ENCODE results near the gene MXRA7. TPM values are rescaled to one million over a fixed set of nuclear protein-coding genes. Genes with fewer than 3 reads are reported as not detected.
A peak's percentile ranks its signal among the peaks of the same experiment; 100 is the strongest.

MXRA7 gene
- total RNA-seq, 2 experiments from 2014 or later, result 8.4 to 8.6 TPM

DNA sequence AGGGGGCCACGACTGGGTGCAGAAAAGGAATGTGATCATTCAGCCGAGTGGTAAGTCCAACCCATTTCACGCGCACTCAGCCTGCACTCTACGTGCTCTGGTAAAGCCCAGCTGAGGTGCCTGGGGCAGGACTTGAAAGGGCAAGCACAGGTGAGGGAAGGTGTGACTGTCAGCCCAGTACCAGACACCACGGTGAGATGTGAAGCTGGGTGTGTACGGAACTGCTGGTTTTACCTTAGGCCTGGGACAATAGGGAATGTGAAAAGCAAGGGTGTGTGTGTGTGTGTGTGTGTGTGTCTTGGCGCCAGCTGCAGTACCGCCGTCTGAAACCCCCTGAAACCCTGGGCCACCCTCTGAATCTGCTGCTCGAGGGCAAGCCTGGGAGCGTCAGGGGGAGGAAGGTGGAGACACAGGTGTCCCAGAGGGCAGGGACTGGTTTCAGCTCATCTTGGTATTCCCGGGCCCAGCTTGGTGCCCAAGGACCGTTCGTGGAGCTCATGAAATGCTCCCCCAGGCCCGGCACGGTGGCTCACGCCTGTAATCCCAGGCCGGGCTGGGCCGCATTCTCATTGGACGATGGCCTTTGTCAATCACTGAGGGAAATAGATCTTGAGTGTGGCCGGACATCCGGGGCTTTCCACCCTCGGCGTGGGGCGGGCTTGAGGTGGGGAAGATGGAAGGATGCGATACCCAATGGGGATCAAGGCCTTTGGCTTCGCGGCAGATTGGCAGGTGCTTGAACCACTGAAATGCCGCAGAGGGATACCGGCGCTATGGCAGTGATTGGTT lies 39.4 kb downstream of the MXRA7 start:
- TF ChIP-seq, protein P1, sequence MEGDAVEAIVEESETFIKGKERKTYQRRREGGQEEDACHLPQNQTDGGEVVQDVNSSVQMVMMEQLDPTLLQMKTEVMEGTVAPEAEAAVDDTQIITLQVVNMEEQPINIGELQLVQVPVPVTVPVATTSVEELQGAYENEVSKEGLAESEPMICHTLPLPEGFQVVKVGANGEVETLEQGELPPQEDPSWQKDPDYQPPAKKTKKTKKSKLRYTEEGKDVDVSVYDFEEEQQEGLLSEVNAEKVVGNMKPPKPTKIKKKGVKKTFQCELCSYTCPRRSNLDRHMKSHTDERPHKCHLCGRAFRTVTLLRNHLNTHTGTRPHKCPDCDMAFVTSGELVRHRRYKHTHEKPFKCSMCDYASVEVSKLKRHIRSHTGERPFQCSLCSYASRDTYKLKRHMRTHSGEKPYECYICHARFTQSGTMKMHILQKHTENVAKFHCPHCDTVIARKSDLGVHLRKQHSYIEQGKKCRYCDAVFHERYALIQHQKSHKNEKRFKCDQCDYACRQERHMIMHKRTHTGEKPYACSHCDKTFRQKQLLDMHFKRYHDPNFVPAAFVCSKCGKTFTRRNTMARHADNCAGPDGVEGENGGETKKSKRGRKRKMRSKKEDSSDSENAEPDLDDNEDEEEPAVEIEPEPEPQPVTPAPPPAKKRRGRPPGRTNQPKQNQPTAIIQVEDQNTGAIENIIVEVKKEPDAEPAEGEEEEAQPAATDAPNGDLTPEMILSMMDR (IDR thresholded peaks at IDR 0.05), result no peak
- peak overlapping the region; percentile 89 for H3K4me3 Mint-ChIP-seq
- peak overlapping the region; percentile 95 for H3K27ac Mint-ChIP-seq
- ATAC-seq, result peak; percentile 99
- peak; percentile 100 for DNase-seq
- H3K9me3 Mint-ChIP-seq, result peaks cover 2% of the 10 kb centered on the region
- POLR2A ChIA-PET, result interaction anchor here (0.6 to 1.8 kb wide), 11 partner anchors 10 to 124 kb away, joined by 3 to 9 read pairs (median 4); partner anchors contain the start of gene MFSD11
- no peaks in the 10 kb centered on the region for H3K27me3 Mint-ChIP-seq
- intact Hi-C loops (cut with micrococcal nuclease), result no loop called here
- peaks cover 32% of the 10 kb centered on the region for H3K4me1 Mint-ChIP-seq (ENCODE audit: low read depth)
- CTCF ChIA-PET, result interaction anchor here (1.0 to 2.6 kb wide), 8 partner anchors 7 to 149 kb away, joined by 3 to 23 read pairs (median 4); no protein-coding TSS in a partner anchor
- no peaks in the 10 kb centered on the region for H3K36me3 Mint-ChIP-seq (ENCODE audit: low read depth)

DNA sequence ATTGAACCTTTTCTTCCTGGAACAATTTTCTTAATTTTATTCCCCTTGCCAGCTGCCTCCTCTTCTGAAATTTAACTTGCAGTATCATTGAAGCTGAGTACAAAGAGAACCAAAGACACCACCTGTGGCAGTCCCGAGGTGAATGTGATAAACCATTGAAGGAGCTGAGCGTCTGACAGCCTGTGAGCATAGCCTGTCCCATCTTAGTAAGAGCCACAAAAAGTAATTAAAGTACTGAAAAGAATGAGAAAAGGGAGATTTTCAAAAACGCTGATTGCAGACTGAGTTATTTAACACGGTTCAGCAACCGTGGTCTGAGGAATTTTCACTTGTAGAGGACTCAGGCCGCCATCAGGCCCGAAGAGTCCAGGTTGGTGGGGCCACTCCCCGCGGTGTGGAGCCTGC lies 40.0 kb downstream of the MXRA7 start:
- no peak for DNase-seq
- Mint-ChIP-seq H3K27me3 (no peaks in the 10 kb centered on the region), H3K9me3 (peaks cover 2% of the 10 kb centered on the region), H3K36me3 (ENCODE audit: low read depth) (no peaks in the 10 kb centered on the region), H3K27ac (peak overlapping the region; percentile 95), H3K4me1 (ENCODE audit: low read depth) (peaks cover 32% of the 10 kb centered on the region), H3K4me3 (peak overlapping the region; percentile 89)
- POLR2A ChIA-PET, result interaction anchor here (0.9 to 1.8 kb wide), 5 partner anchors 14 to 112 kb away, joined by 3 to 9 read pairs (median 5); partner anchors contain the start of gene MFSD11
- CTCF ChIA-PET, result interaction anchor here (1.0 to 2.6 kb wide), 5 partner anchors 11 to 148 kb away, joined by 3 to 23 read pairs (median 6); no protein-coding TSS in a partner anchor
- TF ChIP-seq, protein P1 (IDR thresholded peaks at IDR 0.05), result no peak
- intact Hi-C loops (cut with micrococcal nuclease), result no loop called here
- no peak for ATAC-seq

DNA sequence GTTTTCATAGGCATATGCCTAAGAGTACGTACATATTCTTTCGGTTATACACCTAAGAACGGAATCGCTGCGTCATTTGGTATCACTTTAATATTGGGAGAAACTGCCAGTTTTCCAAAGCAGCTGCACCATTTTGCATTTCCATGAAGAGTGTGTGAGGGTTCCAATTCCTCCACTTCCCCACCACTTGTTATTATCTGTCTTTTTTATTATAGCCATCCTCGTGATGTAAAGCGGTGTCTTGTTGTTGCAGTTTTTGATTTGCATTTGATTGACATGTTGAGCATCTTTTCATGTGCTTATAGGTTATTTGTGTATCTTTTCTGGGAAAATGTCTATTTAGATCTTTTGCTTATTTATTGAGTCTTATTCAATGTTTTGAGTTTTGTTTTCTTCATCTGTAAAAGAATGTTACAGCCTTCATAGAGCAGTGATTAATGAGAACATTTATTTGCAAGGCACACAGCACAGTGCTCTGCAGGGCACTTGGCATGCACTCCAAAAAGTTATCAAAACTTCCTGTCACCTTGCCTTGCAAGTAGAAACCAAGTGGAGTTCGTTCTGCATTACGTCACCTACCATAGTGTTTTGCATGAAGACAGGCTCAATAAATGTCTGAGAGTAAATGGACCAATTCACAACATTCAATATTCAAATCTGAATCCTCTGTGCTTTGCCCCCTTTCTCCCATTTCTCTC lies 40.6 kb downstream of the MXRA7 start:
- ChIA-PET CTCF (interaction anchor here (0.6 to 2.6 kb wide), 5 partner anchors 11 to 147 kb away, joined by 3 to 23 read pairs (median 6); no protein-coding TSS in a partner anchor), POLR2A (interaction anchor here (0.6 to 1.6 kb wide), 2 partner anchors 14 to 318 kb away, joined by 3 to 4 read pairs; no protein-coding TSS in a partner anchor)
- Mint-ChIP-seq H3K9me3 (peaks cover 2% of the 10 kb centered on the region), H3K4me3 (peak overlapping the region; percentile 89), H3K27ac (peak overlapping the region; percentile 95), H3K36me3 (ENCODE audit: low read depth) (no peaks in the 10 kb centered on the region), H3K4me1 (ENCODE audit: low read depth) (peaks cover 32% of the 10 kb centered on the region), H3K27me3 (no peaks in the 10 kb centered on the region)
- ATAC-seq (no peak), DNase-seq (no peak)
- intact Hi-C loops (cut with micrococcal nuclease), result no loop called here
- TF ChIP-seq, protein P1 (IDR thresholded peaks at IDR 0.05), result no peak

DNA sequence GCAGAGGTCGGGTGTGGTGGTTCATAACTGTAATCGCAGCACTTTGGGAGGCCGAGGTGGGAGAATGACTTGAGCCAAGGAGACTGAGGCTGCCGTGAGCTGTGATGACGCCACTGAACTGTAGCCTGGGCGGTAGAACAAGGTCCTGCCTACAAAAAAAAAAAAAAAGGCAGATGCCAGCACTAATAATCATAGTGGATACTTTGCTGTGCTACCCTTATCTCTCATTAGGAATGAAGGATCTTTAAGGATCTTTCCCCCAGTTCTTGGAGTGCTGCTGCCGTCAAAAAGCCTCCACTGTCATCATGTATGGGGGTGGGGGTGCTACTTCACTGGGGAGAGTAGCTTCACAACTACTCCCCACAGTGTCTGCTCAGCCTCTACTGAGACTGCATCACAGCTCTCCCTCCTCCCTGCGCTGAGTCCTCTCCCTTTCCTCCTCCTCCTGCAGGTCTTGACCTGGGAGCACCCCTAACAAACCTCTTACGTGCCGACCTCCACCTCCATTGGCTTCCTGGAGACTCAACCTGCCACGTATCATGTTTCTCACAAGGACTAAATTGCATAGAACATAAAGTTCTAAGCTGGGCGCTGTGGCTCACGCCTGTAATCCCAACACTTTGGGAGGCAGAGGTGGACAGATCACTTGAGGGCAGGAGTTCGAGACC lies 42.8 kb downstream of the MXRA7 start:
- POLR2A ChIA-PET, result interaction anchor here (1.3 to 1.7 kb wide), 2 partner anchors 102 to 110 kb away, joined by 3 to 7 read pairs; no protein-coding TSS in a partner anchor
- Mint-ChIP-seq H3K27ac (no peak overlapping the region), H3K4me1 (ENCODE audit: low read depth) (peaks cover 23% of the 10 kb centered on the region), H3K9me3 (peaks cover 2% of the 10 kb centered on the region), H3K27me3 (no peaks in the 10 kb centered on the region), H3K4me3 (no peak overlapping the region), H3K36me3 (ENCODE audit: low read depth) (no peaks in the 10 kb centered on the region)
- TF ChIP-seq, protein P1 (IDR thresholded peaks at IDR 0.05), result no peak
- intact Hi-C loops (cut with micrococcal nuclease), result no loop called here
- CTCF ChIA-PET, result interaction anchor here (2.3 to 2.5 kb wide), 2 partner anchors 13 to 44 kb away, joined by 8 to 9 read pairs; no protein-coding TSS in a partner anchor
- DNase-seq, result no peak
- ATAC-seq, result no peak

Measured in activated CD8-positive, alpha-beta T cell treated with anti-CD3 and anti-CD28 coated beads for 36 hours (primary cell).